Ishikawa (cell line): ENCODE results near the gene ABHD2.

Source experiments
- CEBPB ChIP-seq: IDR thresholded peaks from 2 replicates; pipeline ENCODE4 v1.6.1; 2012
- CREB1 ChIP-seq: IDR thresholded peaks from 2 replicates; pipeline ENCODE4 v1.6.1; 2012; ENCODE audit warnings: low read depth
- EGR1 ChIP-seq: IDR thresholded peaks from 2 replicates; pipeline ENCODE4 v1.6.1; 2012
- EP300 ChIP-seq: IDR thresholded peaks from 2 replicates; pipeline ENCODE4 v1.6.1; 2012; ENCODE audit warnings: borderline replicate concordance
- FOXM1 ChIP-seq: IDR thresholded peaks from 2 replicates; pipeline ENCODE4 v1.6.1; 2012; ENCODE audit warnings: low read depth, borderline replicate concordance
- NFIC ChIP-seq: IDR thresholded peaks from 2 replicates; pipeline ENCODE4 v1.6.1; 2012
- RAD21 ChIP-seq: IDR thresholded peaks from 2 replicates; pipeline ENCODE4 v1.6.1; 2012; ENCODE audit warnings: low read depth
- TAF1 ChIP-seq: IDR thresholded peaks from 2 replicates; pipeline ENCODE4 v1.6.1; 2012; ENCODE audit warnings: low read depth, mild to moderate bottlenecking
- TCF12 ChIP-seq: IDR thresholded peaks from 2 replicates; pipeline ENCODE4 v1.6.1; 2012; ENCODE audit warnings: low read depth
- YY1 ChIP-seq: IDR thresholded peaks from 2 replicates; pipeline ENCODE4 v1.6.1; 2012; ENCODE audit warnings: low read depth
- TF ChIP-seq, protein P1 (sequence below): IDR thresholded peaks from 2 replicates; pipeline ENCODE4 v1.6.1; 2012
- TF ChIP-seq, protein P2 (sequence below): IDR thresholded peaks from 2 replicates; pipeline ENCODE4 v1.6.1; 2012; ENCODE audit warnings: low read depth, mild to moderate bottlenecking
- TF ChIP-seq, protein P3 (sequence below): IDR thresholded peaks from 2 replicates; pipeline ENCODE4 v1.6.1; 2012

DNA sequence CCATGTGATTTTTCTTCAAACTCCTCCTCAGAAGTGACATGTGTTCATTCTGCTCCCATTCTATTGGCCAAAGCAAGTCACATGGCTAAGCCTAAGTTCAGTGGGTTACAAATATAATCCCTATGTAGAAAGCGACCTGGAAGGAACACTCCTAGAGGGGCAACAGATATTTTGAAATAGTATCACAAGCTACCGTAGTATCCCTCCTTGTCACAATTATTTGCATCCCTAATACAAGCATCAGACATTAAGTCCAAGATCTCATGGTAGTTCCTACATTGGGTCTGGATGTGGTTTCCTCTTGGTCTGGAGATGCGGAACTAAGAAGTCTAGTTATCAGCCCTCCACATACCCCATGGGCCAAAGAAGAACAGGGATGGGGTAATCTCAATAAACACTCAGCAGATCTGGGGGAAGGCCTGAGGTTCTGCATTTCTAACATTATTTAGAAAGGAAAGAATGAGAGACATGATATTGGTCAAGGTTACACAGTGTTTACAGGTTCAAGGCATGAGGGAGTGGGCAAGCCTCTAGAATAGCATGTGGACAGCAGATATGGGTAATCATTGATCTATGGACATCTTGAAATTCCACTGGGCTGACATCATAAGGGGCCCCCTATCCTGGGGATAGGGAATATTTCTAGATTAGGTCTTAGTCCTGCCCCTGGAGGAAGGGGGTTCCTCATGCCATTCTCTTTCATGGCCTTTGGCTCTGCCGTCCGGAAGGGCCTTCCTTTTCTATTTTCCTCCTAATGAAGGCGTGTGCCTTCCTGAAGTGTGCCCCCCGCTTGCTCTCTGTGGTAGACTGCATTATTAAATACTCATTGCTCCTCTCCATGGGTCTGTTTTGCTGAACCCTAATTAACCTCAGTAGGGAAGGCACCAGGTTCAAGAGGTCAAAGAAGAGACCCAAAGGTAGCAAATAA lies 17.8 kb upstream of the ABHD2 start:
- TF ChIP-seq FOXM1 = no peak
- TF ChIP-seq TAF1 = no peak
- TF ChIP-seq EP300 = no peak
- TF ChIP-seq, protein P1, sequence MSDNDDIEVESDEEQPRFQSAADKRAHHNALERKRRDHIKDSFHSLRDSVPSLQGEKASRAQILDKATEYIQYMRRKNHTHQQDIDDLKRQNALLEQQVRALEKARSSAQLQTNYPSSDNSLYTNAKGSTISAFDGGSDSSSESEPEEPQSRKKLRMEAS = no peak
- TF ChIP-seq YY1 = no peak
- TF ChIP-seq, protein P2, sequence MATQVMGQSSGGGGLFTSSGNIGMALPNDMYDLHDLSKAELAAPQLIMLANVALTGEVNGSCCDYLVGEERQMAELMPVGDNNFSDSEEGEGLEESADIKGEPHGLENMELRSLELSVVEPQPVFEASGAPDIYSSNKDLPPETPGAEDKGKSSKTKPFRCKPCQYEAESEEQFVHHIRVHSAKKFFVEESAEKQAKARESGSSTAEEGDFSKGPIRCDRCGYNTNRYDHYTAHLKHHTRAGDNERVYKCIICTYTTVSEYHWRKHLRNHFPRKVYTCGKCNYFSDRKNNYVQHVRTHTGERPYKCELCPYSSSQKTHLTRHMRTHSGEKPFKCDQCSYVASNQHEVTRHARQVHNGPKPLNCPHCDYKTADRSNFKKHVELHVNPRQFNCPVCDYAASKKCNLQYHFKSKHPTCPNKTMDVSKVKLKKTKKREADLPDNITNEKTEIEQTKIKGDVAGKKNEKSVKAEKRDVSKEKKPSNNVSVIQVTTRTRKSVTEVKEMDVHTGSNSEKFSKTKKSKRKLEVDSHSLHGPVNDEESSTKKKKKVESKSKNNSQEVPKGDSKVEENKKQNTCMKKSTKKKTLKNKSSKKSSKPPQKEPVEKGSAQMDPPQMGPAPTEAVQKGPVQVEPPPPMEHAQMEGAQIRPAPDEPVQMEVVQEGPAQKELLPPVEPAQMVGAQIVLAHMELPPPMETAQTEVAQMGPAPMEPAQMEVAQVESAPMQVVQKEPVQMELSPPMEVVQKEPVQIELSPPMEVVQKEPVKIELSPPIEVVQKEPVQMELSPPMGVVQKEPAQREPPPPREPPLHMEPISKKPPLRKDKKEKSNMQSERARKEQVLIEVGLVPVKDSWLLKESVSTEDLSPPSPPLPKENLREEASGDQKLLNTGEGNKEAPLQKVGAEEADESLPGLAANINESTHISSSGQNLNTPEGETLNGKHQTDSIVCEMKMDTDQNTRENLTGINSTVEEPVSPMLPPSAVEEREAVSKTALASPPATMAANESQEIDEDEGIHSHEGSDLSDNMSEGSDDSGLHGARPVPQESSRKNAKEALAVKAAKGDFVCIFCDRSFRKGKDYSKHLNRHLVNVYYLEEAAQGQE = no peak
- no peak for TF ChIP-seq CEBPB
- no peak for TF ChIP-seq RAD21
- no peak for TF ChIP-seq EGR1
- TF ChIP-seq, protein P3, sequence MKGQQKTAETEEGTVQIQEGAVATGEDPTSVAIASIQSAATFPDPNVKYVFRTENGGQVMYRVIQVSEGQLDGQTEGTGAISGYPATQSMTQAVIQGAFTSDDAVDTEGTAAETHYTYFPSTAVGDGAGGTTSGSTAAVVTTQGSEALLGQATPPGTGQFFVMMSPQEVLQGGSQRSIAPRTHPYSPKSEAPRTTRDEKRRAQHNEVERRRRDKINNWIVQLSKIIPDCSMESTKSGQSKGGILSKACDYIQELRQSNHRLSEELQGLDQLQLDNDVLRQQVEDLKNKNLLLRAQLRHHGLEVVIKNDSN = no peak
- TF ChIP-seq TCF12 = no peak
- TF ChIP-seq CREB1 = no peak
- TF ChIP-seq NFIC = no peak
